Mesothelial cell of epicardium (in vitro differentiated cells): ENCODE results near the gene CD52. TPM values are rescaled to one million over a fixed set of nuclear protein-coding genes. Genes with fewer than 3 reads are reported as not detected.
"Not testable (repeated sequence)": the region's sequence is repeated elsewhere in the genome, so short reads cannot be mapped to it uniquely, and the experiment has no call there.

ENCODE experiments used
- DNase-seq, 2 experiments: peaks; one replicate each; pipeline ENCODE4 v3.0.0; 2021; ENCODE audit warnings: low spot score in 2 of 2; ENCODE audit not compliant: unreplicated experiment in 2 of 2
- H3K27ac Mint-ChIP-seq: 2 replicates; pipeline ENCODE4 v1.8.0; 2021; ENCODE audit warnings: mixed read lengths
- H3K27me3 Mint-ChIP-seq: 2 replicates; pipeline ENCODE4 v1.8.0; 2021; ENCODE audit warnings: low read depth, mixed read lengths
- H3K36me3 Mint-ChIP-seq: 2 replicates; pipeline ENCODE4 v1.8.0; 2021; ENCODE audit warnings: mixed read lengths
- H3K4me1 Mint-ChIP-seq: 2 replicates; pipeline ENCODE4 v1.8.0; 2021; ENCODE audit warnings: mixed read lengths
- H3K4me3 Mint-ChIP-seq: 2 replicates; pipeline ENCODE4 v1.8.0; 2021; ENCODE audit warnings: mild to moderate bottlenecking, moderate library complexity, mixed read lengths
- H3K9me3 Mint-ChIP-seq: 2 replicates; pipeline ENCODE4 v1.8.0; 2021; ENCODE audit warnings: mixed read lengths
- total RNA-seq: library from RNA; stranded (reverse); gene quantifications from 3 replicates; pipeline ENCODE4 v1.2.1, GENCODE V29; 2021
- TF ChIP-seq, protein P1 (sequence below): fragments of 200-600 bp; sonication (generic); IDR thresholded peaks from one replicate; pipeline ENCODE4 v1.5.0; 2021; ENCODE audit warnings: antibody characterized with exemption; ENCODE audit not compliant: unreplicated experiment

The CD52 gene
- total RNA-seq, 1 donor from 2014 or later, result 1.6 TPM

DNA sequence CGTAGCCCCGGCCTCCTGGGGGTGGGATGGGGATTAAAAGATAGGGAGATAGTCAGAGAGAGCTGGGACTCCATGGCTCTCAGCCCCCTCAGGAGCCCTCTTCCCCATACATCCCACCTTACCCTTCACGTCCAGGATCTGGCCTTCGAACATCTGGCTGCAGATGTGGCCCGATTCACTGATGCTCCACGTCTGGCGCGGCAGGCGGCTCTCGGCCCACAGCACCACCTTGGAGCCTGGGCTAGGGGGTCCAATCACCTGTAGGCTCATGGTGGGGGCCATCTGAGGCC is 4.2 kb downstream of the CD52 start:
- peaks cover 9% of the 10 kb centered on the region for H3K36me3 Mint-ChIP-seq
- no peak overlapping the region for H3K27ac Mint-ChIP-seq
- DNase-seq, result no peak
- no peaks in the 10 kb centered on the region for H3K27me3 Mint-ChIP-seq
- H3K9me3 Mint-ChIP-seq, result no peaks in the 10 kb centered on the region
- TF ChIP-seq, protein P1, sequence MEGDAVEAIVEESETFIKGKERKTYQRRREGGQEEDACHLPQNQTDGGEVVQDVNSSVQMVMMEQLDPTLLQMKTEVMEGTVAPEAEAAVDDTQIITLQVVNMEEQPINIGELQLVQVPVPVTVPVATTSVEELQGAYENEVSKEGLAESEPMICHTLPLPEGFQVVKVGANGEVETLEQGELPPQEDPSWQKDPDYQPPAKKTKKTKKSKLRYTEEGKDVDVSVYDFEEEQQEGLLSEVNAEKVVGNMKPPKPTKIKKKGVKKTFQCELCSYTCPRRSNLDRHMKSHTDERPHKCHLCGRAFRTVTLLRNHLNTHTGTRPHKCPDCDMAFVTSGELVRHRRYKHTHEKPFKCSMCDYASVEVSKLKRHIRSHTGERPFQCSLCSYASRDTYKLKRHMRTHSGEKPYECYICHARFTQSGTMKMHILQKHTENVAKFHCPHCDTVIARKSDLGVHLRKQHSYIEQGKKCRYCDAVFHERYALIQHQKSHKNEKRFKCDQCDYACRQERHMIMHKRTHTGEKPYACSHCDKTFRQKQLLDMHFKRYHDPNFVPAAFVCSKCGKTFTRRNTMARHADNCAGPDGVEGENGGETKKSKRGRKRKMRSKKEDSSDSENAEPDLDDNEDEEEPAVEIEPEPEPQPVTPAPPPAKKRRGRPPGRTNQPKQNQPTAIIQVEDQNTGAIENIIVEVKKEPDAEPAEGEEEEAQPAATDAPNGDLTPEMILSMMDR, result no peak
- peaks cover 14% of the 10 kb centered on the region for H3K4me1 Mint-ChIP-seq
- no peak overlapping the region for H3K4me3 Mint-ChIP-seq

DNA sequence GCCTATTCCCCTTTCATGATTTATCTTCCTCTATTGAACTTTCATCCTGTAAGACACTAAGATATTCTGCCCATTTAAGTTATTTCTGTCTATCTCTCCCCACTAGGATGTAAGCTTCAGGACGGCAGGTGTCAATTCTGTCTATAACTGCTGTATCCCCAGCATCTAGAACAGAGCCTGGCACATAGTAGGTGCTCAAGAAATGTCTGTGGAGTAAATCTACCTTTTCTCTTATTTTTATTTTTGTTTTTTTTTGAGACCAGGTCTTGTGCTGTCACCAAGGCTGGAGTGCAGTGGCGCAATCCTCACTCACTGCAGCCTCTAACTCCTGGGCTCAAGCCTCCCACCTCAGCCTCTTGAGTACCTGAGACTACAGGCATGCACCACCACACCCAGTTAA is 5.6 kb downstream of the CD52 start:
- H3K36me3 Mint-ChIP-seq, result peaks cover 9% of the 10 kb centered on the region
- no peak overlapping the region for H3K4me3 Mint-ChIP-seq
- no peak overlapping the region for H3K27ac Mint-ChIP-seq
- H3K4me1 Mint-ChIP-seq, result peaks cover 6% of the 10 kb centered on the region
- TF ChIP-seq, protein P1, result no peak
- no peaks in the 10 kb centered on the region for H3K9me3 Mint-ChIP-seq
- DNase-seq, result no peak
- H3K27me3 Mint-ChIP-seq, result no peaks in the 10 kb centered on the region

DNA sequence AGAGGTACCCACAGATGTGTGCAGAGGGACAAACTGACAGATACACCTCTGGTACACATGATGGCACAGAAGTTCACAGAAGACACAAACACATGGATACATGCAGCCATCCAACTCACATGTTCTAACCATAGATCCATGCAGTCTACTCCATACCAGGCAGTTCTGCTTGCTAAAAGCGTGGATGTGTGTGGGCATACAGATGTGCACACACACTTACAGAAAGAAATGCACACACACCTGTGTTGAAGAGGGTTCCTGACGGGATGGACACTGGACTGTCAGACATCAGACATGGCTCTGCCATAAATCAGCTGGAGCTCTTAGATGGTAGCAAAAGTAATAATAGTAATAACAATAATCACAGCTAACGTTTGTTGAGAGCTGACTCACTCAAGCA is 6.8 kb downstream of the CD52 start:
- Mint-ChIP-seq H3K36me3 (peaks cover 9% of the 10 kb centered on the region), H3K27ac (no peak overlapping the region), H3K27me3 (no peaks in the 10 kb centered on the region), H3K4me3 (no peak overlapping the region), H3K9me3 (no peaks in the 10 kb centered on the region), H3K4me1 (peaks cover 6% of the 10 kb centered on the region)
- TF ChIP-seq, protein P1, result no peak
- no peak for DNase-seq

DNA sequence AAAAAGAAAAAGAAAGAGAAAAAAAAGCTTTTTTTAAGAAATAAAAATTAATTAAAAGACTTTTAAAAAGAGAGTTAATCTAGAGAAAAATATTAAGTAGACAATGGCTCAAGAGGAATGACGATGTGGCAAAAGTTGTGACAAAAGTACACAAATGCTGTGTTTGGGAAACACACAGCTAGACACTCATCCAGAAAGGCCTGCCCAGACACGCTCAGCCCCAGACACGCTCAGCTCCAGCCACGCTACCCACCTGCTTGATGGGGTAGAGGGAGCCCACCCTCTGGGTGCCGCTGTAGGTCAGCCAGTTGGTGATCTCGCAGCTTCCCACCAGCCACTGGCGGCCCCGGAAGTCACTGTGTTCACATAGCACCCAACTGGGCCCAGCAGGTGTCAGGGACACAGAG is 10.2 kb downstream of the CD52 start:
- no peak overlapping the region for H3K4me3 Mint-ChIP-seq

DNA sequence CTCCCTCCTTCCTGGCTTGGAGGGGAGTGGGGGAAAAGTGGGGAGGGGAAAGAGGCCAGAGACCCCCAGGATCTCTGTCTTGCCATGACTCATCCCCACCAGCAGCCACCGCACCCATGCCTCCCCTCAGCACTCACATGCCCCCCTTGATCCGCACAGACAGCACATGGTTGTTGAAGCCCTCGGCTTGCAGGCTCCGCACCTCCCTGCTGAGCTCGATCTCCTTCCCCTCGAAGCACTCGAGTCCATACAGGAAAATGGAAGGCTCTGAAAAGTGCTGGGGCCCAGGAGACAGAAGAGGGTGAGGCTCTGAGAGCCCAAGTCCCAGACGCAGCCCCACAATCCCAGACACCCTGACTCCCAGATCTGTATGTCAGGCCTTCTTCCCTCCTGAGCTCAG is 10.8 kb downstream of the CD52 start:
- Mint-ChIP-seq H3K36me3 (peaks cover 2% of the 10 kb centered on the region), H3K27me3 (no peaks in the 10 kb centered on the region), H3K4me1 (peaks cover 3% of the 10 kb centered on the region), H3K9me3 (no peaks in the 10 kb centered on the region), H3K27ac (no peak overlapping the region), H3K4me3 (no peak overlapping the region)
- DNase-seq, result no peak
- TF ChIP-seq, protein P1, result no peak

More for the DNA sequence above, 10.2 kb downstream of the CD52 start:
- Mint-ChIP-seq H3K27me3 (no peaks in the 10 kb centered on the region), H3K27ac (peak overlapping the region; percentile 71), H3K4me1 (peaks cover 3% of the 10 kb centered on the region), H3K36me3 (peaks cover 5% of the 10 kb centered on the region), H3K9me3 (no peaks in the 10 kb centered on the region)
- no peak for DNase-seq
- TF ChIP-seq, protein P1, result no peak

DNA sequence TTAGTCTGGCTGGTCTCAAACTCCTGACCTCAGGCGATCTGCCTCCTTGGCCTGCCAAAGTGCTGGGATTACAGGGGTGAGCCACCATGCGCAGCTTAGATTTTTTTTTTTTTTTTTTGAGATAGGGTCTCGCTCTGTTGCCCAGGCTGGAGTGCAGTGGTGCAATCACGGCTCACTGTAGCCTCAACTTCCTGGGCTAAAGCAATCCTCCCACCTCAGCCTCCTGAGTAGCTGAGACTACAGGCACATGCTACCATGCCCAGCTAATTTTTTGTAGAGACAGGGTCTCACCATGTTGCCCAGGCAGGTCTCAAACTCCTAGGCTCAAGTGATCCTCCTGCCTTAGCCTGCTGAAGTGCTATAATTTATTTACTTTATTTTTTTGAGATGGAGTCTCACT is 11.6 kb downstream of the CD52 start:
- H3K27ac Mint-ChIP-seq, H3K9me3 Mint-ChIP-seq, H3K4me1 Mint-ChIP-seq, H3K4me3 Mint-ChIP-seq, H3K36me3 Mint-ChIP-seq, DNase-seq, H3K27me3 Mint-ChIP-seq: not testable (repeated sequence)
